Measurements from ENCODE around the gene NR6A1. TPM values are rescaled to one million over a fixed set of nuclear protein-coding genes. Genes with fewer than 3 reads are reported as not detected.

Gene NR6A1
- total and polyA plus RNA-seq, 2 of the 13 experiments (the other 11 are each of a cell fraction or from before 2014, with no cell fraction given), result 28.1 to 31.5 TPM

- ATAC-seq (no peak), FAIRE-seq (no peak), DNase-seq (ENCODE audit: low spot score) (no peak)
- ChIA-PET CTCF (ENCODE audit: low intra/inter-chr PET ratio, low total read pairs) (no interaction called here), POLR2A (no interaction called here)
- no peak overlapping the region for H3K9ac ChIP-seq (ENCODE audit: insufficient read depth, low read depth, low read length)
- in situ Hi-C loops (cut with HindIII; ENCODE audit: extremely low pct_ligation_motif_present, low pct_unique_long_range_greater_than_20kb) (no loop called here), intact Hi-C loops (cut with micrococcal nuclease; ENCODE audit: unreplicated experiment) (no loop called here)
- H3K27ac ChIP-seq (ENCODE audit: extremely low read length, insufficient read depth, low read length), result no peak overlapping the region
- WGBS (ENCODE audit: low lambda C conversion rate), result 64% methylated on average over 2 of the region's 2 CpGs
- no peaks in the 10 kb centered on the region for H4K20me1 ChIP-seq (ENCODE audit: insufficient read depth, low read length)
- TF ChIP-seq ZXDC (CRISPR knock-in tag; IDR thresholded peaks at IDR 0.05), result no peak
- no peak for TF ChIP-seq DMTF1 (CRISPR knock-in tag; IDR thresholded peaks at IDR 0.05)
- TF ChIP-seq BATF2 (CRISPR knock-in tag; IDR thresholded peaks at IDR 0.05), result no peak
- TF ChIP-seq ZFP36L2 (CRISPR knock-in tag; IDR thresholded peaks at IDR 0.05), result no peak
- peaks cover 29% of the 10 kb centered on the region for H3K4me1 ChIP-seq (ENCODE audit: insufficient read depth, low read length)
- H3K27me3 ChIP-seq (ENCODE audit: control insufficient read depth in 1 of 2, insufficient read depth in 2 of 2, low read length in 2 of 2), result no peaks in the 10 kb centered on the region; a peak in 1 of 5 replicates
- no peak overlapping the region for H3K4me3 ChIP-seq (replicated peaks in 1 of 3; ENCODE audit: insufficient read depth in 1 of 3, low read depth in 2 of 3, low read length in 3 of 3)
- no TSS peak for BruUV-seq (replicated peaks)
- no peaks in the 10 kb centered on the region for H3K79me2 ChIP-seq (ENCODE audit: insufficient read depth, low read length)
- H2AFZ ChIP-seq (ENCODE audit: low read length), result no peak overlapping the region
- H3K36me3 ChIP-seq (replicated peaks in 1 of 2; ENCODE audit: control insufficient read depth in 1 of 2, insufficient read depth in 2 of 2, low read length in 2 of 2), result no peaks in the 10 kb centered on the region
- H3K9me3 ChIP-seq (ENCODE audit: low read length), result no peaks in the 10 kb centered on the region
- H3K4me2 ChIP-seq (ENCODE audit: low read depth, low read length), result no peak overlapping the region
These were observed 12.7 kb upstream of the NR6A1 start for GRCh38 chr9:124783830-124784229.
